ENCODE measurements around the gene FBXO2. TPM values are rescaled to one million over a fixed set of nuclear protein-coding genes. Genes with fewer than 3 reads are reported as not detected.

The FBXO2 gene
- total and polyA plus RNA-seq, 4 donors = 19.3 to 45.0 (median 31.7) TPM

GRCh38 chr1:11682799-11683198 is 28.6 kb upstream of the FBXO2 start:
- DNase-seq (ENCODE audit: low read depth in 4 of 6, low spot score in 6 of 6) = no peak
- H3K9me3 ChIP-seq (ENCODE audit: control insufficient read depth, insufficient read depth, low read length) = no peaks in the 10 kb centered on the region
- no peak overlapping the region for H3K27ac ChIP-seq (ENCODE audit: low read depth, low read length)
- H3K27me3 ChIP-seq (ENCODE audit: control insufficient read depth, insufficient read depth, low read length) = no peaks in the 10 kb centered on the region
- H3K4me3 ChIP-seq (ENCODE audit: low read depth, low read length) = no peak overlapping the region
- WGBS (ENCODE audit: insufficient coverage) = 50% methylated on average over 1 of the region's 1 CpG
- H3K36me3 ChIP-seq (ENCODE audit: control insufficient read depth, insufficient read depth, low read length) = no peaks in the 10 kb centered on the region
- peaks cover 20% of the 10 kb centered on the region for H3K4me1 ChIP-seq (ENCODE audit: control insufficient read depth, insufficient read depth, low read length)

GRCh38 chr1:11682287-11682771 is 28.1 kb upstream of the FBXO2 start:
- DNase-seq (ENCODE audit: low read depth in 4 of 6, low spot score in 6 of 6) = no peak
- peaks cover 20% of the 10 kb centered on the region for H3K4me1 ChIP-seq (ENCODE audit: control insufficient read depth, insufficient read depth, low read length)
- WGBS (ENCODE audit: insufficient coverage) = 37% methylated on average over 5 of the region's 7 CpGs
- H3K9me3 ChIP-seq (ENCODE audit: control insufficient read depth, insufficient read depth, low read length) = no peaks in the 10 kb centered on the region
- no peak overlapping the region for H3K27ac ChIP-seq (ENCODE audit: low read depth, low read length)
- no peaks in the 10 kb centered on the region for H3K27me3 ChIP-seq (ENCODE audit: control insufficient read depth, insufficient read depth, low read length)
- H3K4me3 ChIP-seq (ENCODE audit: low read depth, low read length) = no peak overlapping the region
- H3K36me3 ChIP-seq (ENCODE audit: control insufficient read depth, insufficient read depth, low read length) = peaks cover 5% of the 10 kb centered on the region

GRCh38 chr1:11681071-11681771 is 27.0 kb upstream of the FBXO2 start, which contains the start of gene MAD2L2:
Gene MAD2L2 (minus strand): TSS chr1:11681148. CDS start chr1:11680601, 547 bp downstream.
- Histone ChIP-seq H3K27ac (ENCODE audit: low read depth, low read length) (peak within 1 kb of the TSS; percentile 47), H3K4me3 (ENCODE audit: low read depth, low read length) (peak within 1 kb of the TSS; percentile 86), H3K36me3 (ENCODE audit: control insufficient read depth, insufficient read depth, low read length) (peaks cover 16% of the 10 kb centered on the region), H3K27me3 (ENCODE audit: control insufficient read depth, insufficient read depth, low read length) (no peaks in the 10 kb centered on the region), H3K4me1 (ENCODE audit: control insufficient read depth, insufficient read depth, low read length) (peaks cover 20% of the 10 kb centered on the region), H3K9me3 (ENCODE audit: control insufficient read depth, insufficient read depth, low read length) (no peaks in the 10 kb centered on the region)
- peak in 4 of 6 donors; percentile 67 to 95 (median 87) for DNase-seq (ENCODE audit: low read depth in 4 of 6, low spot score in 6 of 6)
- WGBS (ENCODE audit: insufficient coverage) = under 1% methylated on average over 62 of the region's 71 CpGs

GRCh38 chr1:11680270-11681070 is 26.2 kb upstream of the FBXO2 start:
- Histone ChIP-seq H3K4me1 (ENCODE audit: control insufficient read depth, insufficient read depth, low read length) (peaks cover 20% of the 10 kb centered on the region), H3K27me3 (ENCODE audit: control insufficient read depth, insufficient read depth, low read length) (no peaks in the 10 kb centered on the region), H3K4me3 (ENCODE audit: low read depth, low read length) (peak overlapping the region; percentile 86), H3K9me3 (ENCODE audit: control insufficient read depth, insufficient read depth, low read length) (no peaks in the 10 kb centered on the region), H3K27ac (ENCODE audit: low read depth, low read length) (peak overlapping the region; percentile 16), H3K36me3 (ENCODE audit: control insufficient read depth, insufficient read depth, low read length) (peaks cover 23% of the 10 kb centered on the region)
- DNase-seq (ENCODE audit: low read depth in 4 of 6, low spot score in 6 of 6) = no peak
- 5% methylated on average over 61 of the region's 65 CpGs for WGBS (ENCODE audit: insufficient coverage)

- DNase-seq (ENCODE audit: low read depth in 4 of 6, low spot score in 6 of 6) = no peak
These were observed 24.2 kb upstream of the FBXO2 start for GRCh38 chr1:11678442-11678841.

GRCh38 chr1:11676386-11677103 is 22.3 kb upstream of the FBXO2 start:
- WGBS (ENCODE audit: insufficient coverage) = 92% methylated on average over 5 of the region's 10 CpGs
- Histone ChIP-seq H3K4me1 (ENCODE audit: control insufficient read depth, insufficient read depth, low read length) (peaks cover 16% of the 10 kb centered on the region), H3K27me3 (ENCODE audit: control insufficient read depth, insufficient read depth, low read length) (no peaks in the 10 kb centered on the region), H3K4me3 (ENCODE audit: low read depth, low read length) (no peak overlapping the region), H3K9me3 (ENCODE audit: control insufficient read depth, insufficient read depth, low read length) (no peaks in the 10 kb centered on the region), H3K36me3 (ENCODE audit: control insufficient read depth, insufficient read depth, low read length) (peaks cover 62% of the 10 kb centered on the region), H3K27ac (ENCODE audit: low read depth, low read length) (no peak overlapping the region)
- DNase-seq (ENCODE audit: low read depth in 4 of 6, low spot score in 6 of 6) = no peak

More at GRCh38 chr1:11678442-11678841, 24.2 kb upstream of the FBXO2 start:
- 100% methylated on average over 2 of the region's 2 CpGs for WGBS (ENCODE audit: insufficient coverage)
- H3K27me3 ChIP-seq (ENCODE audit: control insufficient read depth, insufficient read depth, low read length) = no peaks in the 10 kb centered on the region
- H3K4me1 ChIP-seq (ENCODE audit: control insufficient read depth, insufficient read depth, low read length) = peaks cover 20% of the 10 kb centered on the region
- H3K27ac ChIP-seq (ENCODE audit: low read depth, low read length) = no peak overlapping the region
- no peak overlapping the region for H3K4me3 ChIP-seq (ENCODE audit: low read depth, low read length)
- no peaks in the 10 kb centered on the region for H3K9me3 ChIP-seq (ENCODE audit: control insufficient read depth, insufficient read depth, low read length)
- H3K36me3 ChIP-seq (ENCODE audit: control insufficient read depth, insufficient read depth, low read length) = peaks cover 43% of the 10 kb centered on the region

- Histone ChIP-seq H3K9me3 (ENCODE audit: control insufficient read depth, insufficient read depth, low read length) (no peaks in the 10 kb centered on the region), H3K4me3 (ENCODE audit: low read depth, low read length) (no peak overlapping the region), H3K36me3 (ENCODE audit: control insufficient read depth, insufficient read depth, low read length) (peaks cover 72% of the 10 kb centered on the region), H3K27me3 (ENCODE audit: control insufficient read depth, insufficient read depth, low read length) (no peaks in the 10 kb centered on the region), H3K4me1 (ENCODE audit: control insufficient read depth, insufficient read depth, low read length) (peaks cover 8% of the 10 kb centered on the region), H3K27ac (ENCODE audit: low read depth, low read length) (no peak overlapping the region)
- DNase-seq (ENCODE audit: low read depth in 4 of 6, low spot score in 6 of 6) = no peak
- 93% methylated on average over 8 of the region's 10 CpGs for WGBS (ENCODE audit: insufficient coverage)
These were observed 21.1 kb upstream of the FBXO2 start for GRCh38 chr1:11675325-11675724.

- WGBS (ENCODE audit: insufficient coverage) = 91% methylated on average over 13 of the region's 14 CpGs
- DNase-seq (ENCODE audit: low read depth in 4 of 6, low spot score in 6 of 6) = no peak
- Histone ChIP-seq H3K27me3 (ENCODE audit: control insufficient read depth, insufficient read depth, low read length) (no peaks in the 10 kb centered on the region), H3K4me1 (ENCODE audit: control insufficient read depth, insufficient read depth, low read length) (peaks cover 1% of the 10 kb centered on the region), H3K4me3 (ENCODE audit: low read depth, low read length) (no peak overlapping the region), H3K9me3 (ENCODE audit: control insufficient read depth, insufficient read depth, low read length) (no peaks in the 10 kb centered on the region), H3K27ac (ENCODE audit: low read depth, low read length) (no peak overlapping the region), H3K36me3 (ENCODE audit: control insufficient read depth, insufficient read depth, low read length) (peaks cover 76% of the 10 kb centered on the region)
These were observed 20.3 kb upstream of the FBXO2 start for GRCh38 chr1:11674488-11674887.

- no peaks in the 10 kb centered on the region for H3K27me3 ChIP-seq (ENCODE audit: control insufficient read depth, insufficient read depth, low read length)
- no peaks in the 10 kb centered on the region for H3K9me3 ChIP-seq (ENCODE audit: control insufficient read depth, insufficient read depth, low read length)
- no peak overlapping the region for H3K4me3 ChIP-seq (ENCODE audit: low read depth, low read length)
- H3K27ac ChIP-seq (ENCODE audit: low read depth, low read length) = no peak overlapping the region
- H3K4me1 ChIP-seq (ENCODE audit: control insufficient read depth, insufficient read depth, low read length) = peaks cover 2% of the 10 kb centered on the region
- 97% methylated on average over 12 of the region's 14 CpGs for WGBS (ENCODE audit: insufficient coverage)
- peaks cover 87% of the 10 kb centered on the region for H3K36me3 ChIP-seq (ENCODE audit: control insufficient read depth, insufficient read depth, low read length)
- no peak for DNase-seq (ENCODE audit: low read depth in 4 of 6, low spot score in 6 of 6)
These were observed 19.0 kb upstream of the FBXO2 start for GRCh38 chr1:11673089-11673769.
